HepG2 (cell line): Measurements from ENCODE around the gene DLAT. TPM values are rescaled to one million over a fixed set of nuclear protein-coding genes. Genes with fewer than 3 reads are reported as not detected.

Source experiments
- ATAC-seq: fragments of 200-7000 bp; cut with Tn5 transposase; 3 replicates; pipeline ENCODE4 v1.9.1; 2020; ENCODE audit warnings: mild to moderate bottlenecking, moderate library complexity
- BruUV-seq: library from RNA; stranded (reverse); fragments of 400-500 nt; replicated peaks from 2 replicates; lab custom pipeline; 2021; lab: Mats Ljungman, UMichigan
- CTCF ChIA-PET: fragments of 300-600 bp; formaldehyde crosslinking; extraction: SDS; loops from one replicate; lab custom pipeline; 2021; ENCODE audit warnings: low total read pairs, inconsistent platforms, low intra/inter-chr PET ratio; lab: Yijun Ruan, JAX
- POLR2A ChIA-PET: fragments of 350-600 bp; sonication (Branson Sonifier 250); formaldehyde crosslinking; loops from one replicate; lab custom pipeline; 2020; ENCODE audit warnings: antibody characterized with exemption, inconsistent platforms; lab: Yijun Ruan, JAX
- DNase-seq: peaks from one replicate; pipeline ENCODE4 v3.0.0-alpha.2; 2015; ENCODE audit warnings: low spot score
- FAIRE-seq: peaks from 3 replicates; lab custom pipeline; 2011; peaks lifted over from hg19 to GRCh38; lab: Jason Lieb, UNC
- H2AFZ ChIP-seq: one replicate; pipeline ENCODE4 v1.6.1; 2011; ENCODE audit warnings: low read length, inconsistent platforms
- H3K27ac ChIP-seq: fragments of 300-600 bp; 3 replicates; pipeline ENCODE4 v1.8.0; 2011; ENCODE audit warnings: mixed run types, mild to moderate bottlenecking, mixed read lengths, low read length, inconsistent platforms; ENCODE audit not compliant: insufficient read depth; ENCODE audit errors: extremely low read length
- H3K27me3 ChIP-seq, 2 experiments: fragments of 200-600 bp in 1 of 2; 2 replicates in 1 of 2; 3 replicates in 1 of 2; pipeline versions ENCODE4 v1.6.0 to v1.8.0; 2011; ENCODE audit warnings: low read length in 2 of 2, mild to moderate bottlenecking in 2 of 2, moderate library complexity in 2 of 2, inconsistent platforms in 1 of 2; ENCODE audit not compliant: insufficient read depth in 2 of 2, control insufficient read depth in 1 of 2
- H3K36me3 ChIP-seq, 2 experiments: fragments of 200-600 bp in 1 of 2; replicated peaks in 1 of 2; 2 replicates in 1 of 2; 3 replicates in 1 of 2; pipeline versions ENCODE4 v1.5.1 to v1.8.0; 2011; ENCODE audit warnings: low read length in 2 of 2, inconsistent platforms in 1 of 2; ENCODE audit not compliant: insufficient read depth in 2 of 2, control insufficient read depth in 1 of 2
- H3K4me1 ChIP-seq: 2 replicates; pipeline ENCODE4 v1.5.1; 2012; ENCODE audit warnings: low read length, inconsistent platforms; ENCODE audit not compliant: insufficient read depth
- H3K4me2 ChIP-seq: 2 replicates; pipeline ENCODE4 v1.6.0; 2011; ENCODE audit warnings: low read depth, low read length, inconsistent platforms
- H3K4me3 ChIP-seq, 3 experiments: fragments of 200-600 bp in 1 of 3; sonication (generic), shearing (Covaris generic) in 1 of 3; replicated peaks in 1 of 3; 2 replicates each; pipeline ENCODE4 v1.5.1; 2011 to 2016; ENCODE audit warnings: low read length in 3 of 3, inconsistent platforms in 2 of 3, low read depth in 2 of 3, mild to moderate bottlenecking in 2 of 3, control low read depth in 1 of 3, mixed read lengths in 1 of 3; ENCODE audit not compliant: insufficient read depth in 1 of 3
- H3K79me2 ChIP-seq: one replicate; pipeline ENCODE4 v1.6.1; 2011; ENCODE audit warnings: low read length, inconsistent platforms; ENCODE audit not compliant: insufficient read depth
- H3K9ac ChIP-seq: 2 replicates; pipeline ENCODE4 v1.6.0; 2011; ENCODE audit warnings: mild to moderate bottlenecking, low read depth, low read length, inconsistent platforms; ENCODE audit not compliant: insufficient read depth
- H3K9me3 ChIP-seq: 2 replicates; pipeline ENCODE4 v1.5.1; 2012; ENCODE audit warnings: mild to moderate bottlenecking, low read length
- H4K20me1 ChIP-seq: 2 replicates; pipeline ENCODE4 v1.6.0; 2011; ENCODE audit warnings: inconsistent platforms, mild to moderate bottlenecking, low read length, moderate library complexity; ENCODE audit not compliant: insufficient read depth
- ARNT ChIP-seq: fragments of 450-650 bp; IDR thresholded peaks from 2 replicates; pipeline ENCODE4 v1.6.1; 2017
- FOXK2 ChIP-seq: fragments of 450-650 bp; IDR thresholded peaks from 2 replicates; pipeline ENCODE4 v1.6.1; 2016
- MEIS1 ChIP-seq: sonication (generic); formaldehyde crosslinking; IDR thresholded peaks from 2 replicates; pipeline ENCODE4 v1.9.0; 2021; ENCODE audit warnings: mild to moderate bottlenecking, missing genetic modification reagents, moderate library complexity, borderline replicate concordance
- NFE2L1 ChIP-seq: sonication (generic); formaldehyde crosslinking; IDR thresholded peaks from 2 replicates; pipeline ENCODE4 v1.4.0; 2020; ENCODE audit warnings: missing genetic modification reagents, mild to moderate bottlenecking, borderline replicate concordance
- ZBTB40 ChIP-seq, 2 experiments: fragments of 450-650 bp in 1 of 2; sonication (generic) in 1 of 2; formaldehyde crosslinking in 1 of 2; IDR thresholded peaks; 2 replicates each; pipeline versions ENCODE4 v1.6.1 to v1.8.0; 2016 to 2022; ENCODE audit warnings: antibody characterized with exemption in 1 of 2, mild to moderate bottlenecking in 1 of 2, missing genetic modification reagents in 1 of 2
- ZNF792 ChIP-seq: IDR thresholded peaks from 2 replicates; pipeline ENCODE4 v1.6.1; 2016
- whole genome bisulfite sequencing: methylation state at CpG from one replicate; pipeline ENCODE4 v1.1.6; 2017; ENCODE audit warnings: low lambda C conversion rate; 5-methylcytosine and 5-hydroxymethylcytosine counted together
- in situ Hi-C: cut with HindIII; loops from 2 replicates; pipeline ENCODE4 v1.10.0; 2017; ENCODE audit warnings: low pct_unique_long_range_greater_than_20kb; ENCODE audit not compliant: extremely low pct_ligation_motif_present
- intact Hi-C: fragments of 100-400 bp; cut with micrococcal nuclease; formaldehyde crosslinking; loops from one replicate; pipeline ENCODE4 v1.10.0; 2022; ENCODE audit not compliant: unreplicated experiment
- polyA plus RNA-seq, 8 experiments: library from polyadenylated mRNA; depleted of rRNA in 3 of 8; stranded (reverse) in 7 of 8; unstranded in 1 of 8; fragments of >200 nt; fragmentation: Illumina TruSeq in 4 of 8; extraction: Trizol in 4 of 8; gene quantifications; 2 replicates each; pipeline versions ENCODE4 v1.2.1 to v1.2.3, GENCODE V29; 2011 to 2016; ENCODE audit warnings: low read depth in 4 of 8, missing spikeins in 1 of 8, mixed read lengths in 1 of 8; ENCODE audit not compliant: insufficient read depth in 1 of 8
- total RNA-seq, 5 experiments: library from RNA; depleted of rRNA; stranded (reverse); fragments of >200 nt; fragmentation: Illumina TruSeq; extraction: Trizol; gene quantifications; 2 replicates each; pipeline ENCODE4 v1.2.3, GENCODE V29; 2016; ENCODE audit warnings: low read depth in 1 of 5

Gene DLAT
- total and polyA plus RNA-seq, 2 of the 13 experiments (the other 11 are each of a cell fraction or from before 2014, with no cell fraction given): 26.4 to 62.2 TPM

- Histone ChIP-seq H3K4me3 (no peak overlapping the region), H3K4me2 (no peak overlapping the region)
These were observed 9.0 kb upstream of the DLAT start for GRCh38 chr11:112016088-112016764.

GRCh38 chr11:112016765-112017376, 8.3 kb upstream of the DLAT start:
- Histone ChIP-seq H3K4me1 (peaks cover 23% of the 10 kb centered on the region), H3K9ac (no peak overlapping the region), H3K4me3 (no peak overlapping the region), H3K79me2 (no peaks in the 10 kb centered on the region), H3K9me3 (no peaks in the 10 kb centered on the region), H3K27me3 (no peaks in the 10 kb centered on the region), H3K4me2 (no peak overlapping the region), H4K20me1 (no peaks in the 10 kb centered on the region), H3K36me3 (peaks cover 0 to 20% of the 10 kb centered on the region in 2 experiments; a peak in 4 of 5 replicates), H2AFZ (no peak overlapping the region), H3K27ac (peak overlapping the region; percentile 38)
- no TSS peak for BruUV-seq
- ATAC-seq (peak; percentile 35), FAIRE-seq (no peak), DNase-seq (no peak)
- ChIA-PET POLR2A (interaction anchor here (1.2 to 2.1 kb wide), 3 partner anchors 8 to 11 kb away, joined by 3 to 24 read pairs (median 3); no protein-coding TSS in a partner anchor), CTCF (no interaction called here)
- in situ Hi-C loops: no loop called here
- 100% methylated on average over 1 of the region's 1 CpG for WGBS
- intact Hi-C loops: no loop called here
- no peak for TF ChIP-seq MEIS1 (CRISPR knock-in tag)
- no peak for TF ChIP-seq ARNT
- TF ChIP-seq ZBTB40 (IDR thresholded peaks at IDR 0.05): no peak
- TF ChIP-seq ZBTB40 (CRISPR knock-in tag; IDR thresholded peaks at IDR 0.05): no peak
- no peak for TF ChIP-seq ZNF792 (CRISPR knock-in tag)

More at GRCh38 chr11:112016088-112016764, 9.0 kb upstream of the DLAT start:
- Histone ChIP-seq H3K36me3 (peaks cover 0 to 20% of the 10 kb centered on the region in 2 experiments; a peak in 4 of 5 replicates), H4K20me1 (no peaks in the 10 kb centered on the region), H3K9ac (no peak overlapping the region), H3K79me2 (no peaks in the 10 kb centered on the region), H3K27me3 (no peaks in the 10 kb centered on the region), H3K9me3 (no peaks in the 10 kb centered on the region), H2AFZ (no peak overlapping the region), H3K4me1 (peaks cover 23% of the 10 kb centered on the region), H3K27ac (peak overlapping the region; percentile 38)
- BruUV-seq: no TSS peak
- FAIRE-seq (no peak), ATAC-seq (peak; percentile 43), DNase-seq (no peak)
- in situ Hi-C loops: no loop called here
- TF ChIP-seq NFE2L1 (CRISPR knock-in tag): no peak
- no peak for TF ChIP-seq FOXK2
- ChIA-PET POLR2A (interaction anchor here (1.2 to 2.1 kb wide), 3 partner anchors 9 to 10 kb away, joined by 3 to 24 read pairs (median 3); no protein-coding TSS in a partner anchor), CTCF (no interaction called here)
- intact Hi-C loops: no loop called here
- 87% methylated on average over 13 of the region's 13 CpGs for WGBS
